LNCaP clone FGC (cell line): Measurements from ENCODE around the gene VPREB3.

Experiments used
- DNase-seq: peaks from one replicate; pipeline ENCODE4 v3.0.0-alpha.2; 2011; ENCODE audit warnings: low read depth
- H3K4me3 ChIP-seq: 2 replicates; pipeline ENCODE4 v1.5.1; 2011; ENCODE audit warnings: mild to moderate bottlenecking, low read depth, low read length, control low read depth
- TF ChIP-seq, protein P1 (sequence below): IDR thresholded peaks from 2 replicates; pipeline ENCODE4 v1.5.1; 2012; ENCODE audit warnings: mild to moderate bottlenecking; ENCODE audit not compliant: control insufficient read depth, insufficient read depth; ENCODE audit errors: extremely low read depth

VPREB3 gene, protein sequence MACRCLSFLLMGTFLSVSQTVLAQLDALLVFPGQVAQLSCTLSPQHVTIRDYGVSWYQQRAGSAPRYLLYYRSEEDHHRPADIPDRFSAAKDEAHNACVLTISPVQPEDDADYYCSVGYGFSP

DNA sequence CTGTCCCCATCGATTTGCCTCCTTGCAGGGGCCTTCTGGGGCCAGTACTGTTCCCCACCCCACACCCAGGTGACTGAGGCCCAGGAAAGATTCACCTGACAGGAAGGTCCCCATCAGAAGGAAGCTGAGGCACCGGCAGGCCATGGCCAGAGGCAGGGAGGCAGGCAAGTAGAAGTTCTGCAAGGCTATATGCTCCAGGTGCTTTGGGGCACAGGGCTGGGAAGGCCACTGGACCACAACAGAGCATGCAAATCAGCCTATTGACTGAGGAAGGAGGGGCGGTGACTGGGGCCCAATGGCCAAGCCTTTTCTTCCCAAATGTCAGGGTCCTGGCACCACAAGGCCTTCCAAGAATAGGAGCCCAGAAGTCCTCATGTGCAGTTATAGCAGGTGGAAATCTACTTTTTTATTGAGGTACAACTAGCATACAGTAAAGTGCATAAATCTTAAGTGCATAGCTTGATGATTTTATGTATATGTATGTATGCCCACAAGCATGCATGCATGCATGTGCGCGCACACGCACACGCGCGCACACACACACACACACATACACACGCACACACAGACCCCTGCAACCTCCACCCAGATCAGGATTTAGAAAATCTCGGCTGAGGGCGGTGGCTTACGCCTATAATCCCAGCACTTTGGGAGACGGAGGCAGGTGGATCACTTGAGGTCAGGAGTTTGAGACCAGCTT lies at the start of gene VPREB3:
Gene VPREB3 (minus strand): TSS at position 206 of the 700 bp plus-strand sequence. CDS start 62 bp downstream, at position 144.
- TF ChIP-seq, protein P1, sequence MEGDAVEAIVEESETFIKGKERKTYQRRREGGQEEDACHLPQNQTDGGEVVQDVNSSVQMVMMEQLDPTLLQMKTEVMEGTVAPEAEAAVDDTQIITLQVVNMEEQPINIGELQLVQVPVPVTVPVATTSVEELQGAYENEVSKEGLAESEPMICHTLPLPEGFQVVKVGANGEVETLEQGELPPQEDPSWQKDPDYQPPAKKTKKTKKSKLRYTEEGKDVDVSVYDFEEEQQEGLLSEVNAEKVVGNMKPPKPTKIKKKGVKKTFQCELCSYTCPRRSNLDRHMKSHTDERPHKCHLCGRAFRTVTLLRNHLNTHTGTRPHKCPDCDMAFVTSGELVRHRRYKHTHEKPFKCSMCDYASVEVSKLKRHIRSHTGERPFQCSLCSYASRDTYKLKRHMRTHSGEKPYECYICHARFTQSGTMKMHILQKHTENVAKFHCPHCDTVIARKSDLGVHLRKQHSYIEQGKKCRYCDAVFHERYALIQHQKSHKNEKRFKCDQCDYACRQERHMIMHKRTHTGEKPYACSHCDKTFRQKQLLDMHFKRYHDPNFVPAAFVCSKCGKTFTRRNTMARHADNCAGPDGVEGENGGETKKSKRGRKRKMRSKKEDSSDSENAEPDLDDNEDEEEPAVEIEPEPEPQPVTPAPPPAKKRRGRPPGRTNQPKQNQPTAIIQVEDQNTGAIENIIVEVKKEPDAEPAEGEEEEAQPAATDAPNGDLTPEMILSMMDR, result no peak
- no peak for DNase-seq
- H3K4me3 ChIP-seq, result no peak within 1 kb of the TSS

DNA sequence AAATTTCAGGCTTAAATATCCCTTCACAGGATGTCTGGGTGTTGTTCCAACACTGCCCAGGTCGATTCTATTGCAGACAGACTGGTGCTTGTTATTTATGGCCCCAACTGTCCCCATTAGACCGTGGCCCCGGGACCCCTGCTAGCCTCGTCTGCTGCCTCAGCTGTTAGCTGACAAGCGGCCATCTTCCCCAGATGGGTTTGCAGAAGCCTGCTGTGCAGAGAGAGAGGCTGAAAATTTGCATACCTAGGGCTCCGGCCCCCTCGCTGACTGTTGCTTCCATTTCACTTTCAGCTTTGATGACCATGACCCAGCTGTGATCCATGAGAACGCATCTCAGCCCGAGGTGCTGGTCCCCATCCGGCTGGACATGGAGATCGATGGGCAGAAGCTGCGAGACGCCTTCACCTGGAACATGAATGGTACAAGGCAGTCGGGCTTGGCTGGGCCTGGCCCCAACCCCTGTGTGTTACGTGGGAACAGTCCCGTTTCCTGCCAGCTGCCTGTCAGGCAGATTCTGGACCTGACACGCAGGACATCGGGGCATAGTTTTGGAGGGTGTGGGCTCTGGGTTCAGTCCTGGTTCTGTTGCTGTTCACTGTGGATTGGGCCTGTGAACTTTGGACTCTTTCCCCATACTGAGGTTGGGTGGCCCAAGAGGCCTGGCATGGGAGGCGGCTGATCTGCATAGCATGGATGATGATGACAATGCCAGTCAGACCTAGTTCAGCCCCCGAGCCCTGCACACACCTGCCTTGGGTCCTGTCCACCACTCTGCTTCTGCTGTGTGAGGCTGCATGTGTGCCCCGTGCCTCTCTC lies 49.0 kb upstream of the VPREB3 start:
- TF ChIP-seq, protein P1, result no peak
- no peak overlapping the region for H3K4me3 ChIP-seq
- no peak for DNase-seq

DNA sequence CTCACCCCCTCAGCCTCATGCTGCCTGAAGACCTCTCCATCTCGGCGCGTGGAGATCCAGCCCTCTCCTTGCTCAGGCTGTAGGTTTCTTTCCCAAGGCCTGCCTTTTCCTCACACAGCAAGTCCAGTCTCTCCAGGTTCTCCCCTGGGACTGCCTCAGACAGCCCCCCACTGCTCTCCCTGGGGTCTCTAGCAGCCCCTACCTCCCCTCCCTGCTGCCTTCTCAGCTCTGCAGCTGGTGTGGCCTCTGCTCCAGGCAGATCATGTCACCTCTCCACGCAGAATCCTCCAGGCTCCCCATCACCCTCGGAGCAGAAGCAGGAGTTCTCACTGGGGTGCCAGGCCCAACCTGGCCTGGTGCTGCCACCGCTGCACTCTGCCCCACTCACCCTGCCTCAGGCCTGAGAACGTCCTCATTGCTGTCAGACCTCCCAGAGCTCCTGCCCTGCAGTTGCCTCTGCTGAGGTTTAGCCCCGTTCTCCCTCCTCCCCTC lies 47.7 kb upstream of the VPREB3 start:
- TF ChIP-seq, protein P1, result no peak
- no peak overlapping the region for H3K4me3 ChIP-seq
- DNase-seq, result no peak

DNA sequence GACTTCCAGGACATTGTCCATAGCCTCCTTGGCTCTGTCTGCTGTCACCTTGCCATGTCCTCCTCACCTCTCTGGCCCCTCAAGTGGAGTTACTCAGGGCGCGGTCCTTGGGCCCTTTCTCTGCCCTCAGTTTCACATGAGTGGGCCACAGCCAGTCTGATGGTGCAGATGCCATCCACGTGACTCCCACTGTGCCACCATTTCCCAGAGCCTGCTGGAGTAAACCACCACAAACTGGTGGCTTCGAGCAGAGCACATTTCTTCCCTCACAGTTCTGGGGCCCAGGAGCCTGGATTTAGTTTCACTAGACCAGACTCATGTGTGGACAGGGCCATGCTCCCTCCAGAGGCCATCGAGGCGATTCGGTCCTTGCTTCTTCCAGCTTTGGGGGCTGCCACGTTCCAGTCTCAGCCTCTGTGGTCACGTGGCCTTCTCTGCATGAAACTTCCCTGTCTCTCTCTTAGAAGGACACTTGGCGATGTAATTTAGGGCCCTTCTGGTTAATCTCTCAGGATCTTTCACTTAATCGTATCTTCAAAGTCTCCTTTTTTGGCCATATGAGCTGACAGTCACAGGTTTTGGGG lies 47.1 kb upstream of the VPREB3 start:
- DNase-seq, result no peak
- TF ChIP-seq, protein P1, result no peak

DNA sequence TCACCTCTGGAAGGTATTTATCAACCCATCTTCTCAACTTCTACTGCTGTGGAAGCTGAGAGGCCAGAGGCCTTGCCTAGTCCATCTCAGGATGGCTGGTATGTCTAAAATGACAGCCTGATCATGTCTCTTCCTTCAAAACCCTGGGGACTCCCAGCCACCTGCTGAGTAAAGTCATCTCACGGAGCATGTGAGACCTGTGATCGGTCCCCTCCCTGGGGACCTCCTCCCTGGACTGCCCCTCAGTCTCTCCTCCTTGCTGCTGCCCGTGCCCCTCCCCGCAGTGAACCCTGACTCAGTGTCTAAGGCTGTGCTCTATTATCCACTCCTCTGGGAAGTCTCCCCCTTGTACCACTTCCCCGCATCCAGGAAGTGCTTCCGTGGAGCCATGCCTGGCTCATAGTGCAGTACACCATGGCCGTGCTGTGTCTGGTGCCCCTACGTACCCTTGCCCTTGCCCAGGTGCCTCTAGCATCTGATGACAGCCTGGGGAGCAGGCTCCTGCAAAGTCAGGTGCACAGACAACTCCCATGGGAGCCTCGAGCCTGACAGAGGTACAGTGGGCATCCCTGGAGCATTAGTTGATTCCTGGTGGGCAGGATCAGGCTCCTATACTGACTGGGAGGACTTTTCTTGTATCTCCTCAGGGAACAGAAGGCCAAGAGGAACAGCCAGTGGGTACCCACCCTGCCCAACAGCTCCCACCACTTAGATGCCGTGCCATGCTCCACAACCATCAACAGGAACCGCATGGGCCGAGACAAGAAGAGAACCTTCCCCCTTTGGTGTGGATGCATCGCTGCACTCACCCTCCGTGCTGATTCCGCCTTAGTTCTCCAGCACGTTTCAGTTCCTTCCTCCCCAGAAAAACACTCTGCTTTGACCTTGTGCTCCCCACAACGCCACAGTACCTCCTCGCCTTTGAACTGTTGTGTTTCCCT lies 46.3 kb upstream of the VPREB3 start:
- TF ChIP-seq, protein P1, result no peak
- DNase-seq, result no peak
- H3K4me3 ChIP-seq, result no peak overlapping the region

More for the DNA sequence above, 47.1 kb upstream of the VPREB3 start:
- no peak overlapping the region for H3K4me3 ChIP-seq

DNA sequence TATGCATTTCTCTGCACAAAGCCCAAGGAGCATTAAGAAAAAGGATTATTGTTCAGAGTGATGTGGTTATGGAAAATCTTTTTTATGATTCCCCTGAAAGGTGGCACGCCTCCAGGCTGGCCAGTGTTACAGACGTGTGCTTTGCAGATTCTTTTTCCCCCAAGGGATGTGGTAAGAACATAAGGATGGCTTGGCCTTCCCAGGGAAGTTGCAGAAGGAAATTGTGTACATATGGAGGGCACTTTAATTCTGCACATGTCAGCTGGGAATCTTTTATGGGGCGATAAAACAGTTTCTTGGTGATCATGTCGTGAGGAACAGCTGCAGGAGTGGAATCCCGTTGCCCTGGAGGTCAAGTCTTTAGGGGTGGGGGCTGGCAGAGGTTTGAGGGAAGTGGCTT lies 42.2 kb upstream of the VPREB3 start:
- TF ChIP-seq, protein P1, result no peak
- DNase-seq, result no peak

More for the DNA sequence above, 42.2 kb upstream of the VPREB3 start:
- H3K4me3 ChIP-seq, result no peak overlapping the region
